ENCODE results near the gene CYB5D1. TPM values are rescaled to one million over a fixed set of nuclear protein-coding genes. Genes with fewer than 3 reads are reported as not detected.

The CYB5D1 gene
- polyA plus RNA-seq, 1 donor (not counting 4 experiments of a cell fraction or from before 2014, with no cell fraction given) = 14.8 TPM

DNA sequence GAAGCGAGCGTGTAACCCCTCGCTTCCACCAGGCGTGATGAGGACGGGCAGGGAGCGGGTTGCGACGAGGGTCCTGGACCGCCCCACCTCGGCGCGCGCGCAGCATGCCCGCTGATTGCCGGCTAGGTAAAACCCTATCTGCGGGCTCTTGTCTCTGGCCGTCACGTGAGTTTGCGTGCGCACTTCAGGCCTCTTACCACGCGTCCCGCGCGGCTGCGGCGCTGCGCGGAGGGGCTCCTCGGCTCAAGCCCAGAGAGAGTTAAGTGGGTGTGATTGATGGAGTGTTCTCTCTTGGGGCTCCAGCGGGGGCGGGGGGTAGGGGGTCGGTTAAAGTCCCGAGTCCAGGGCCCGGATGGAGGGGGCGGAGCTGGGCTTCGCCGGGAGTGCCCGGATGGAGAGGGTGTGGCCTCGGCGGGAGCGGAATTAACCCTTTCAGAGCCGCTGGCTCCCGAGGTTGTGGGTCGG lies 15.9 kb upstream of the CYB5D1 start:
- Histone ChIP-seq H2AFZ (ENCODE audit: control insufficient read depth, low read length) (peak overlapping the region; percentile 67), H4K20me1 (ENCODE audit: control insufficient read depth, extremely low read depth, insufficient read depth, low read length) (peaks cover 3% of the 10 kb centered on the region), H3K79me2 (ENCODE audit: control insufficient read depth, insufficient read depth, low read length) (peaks cover 28% of the 10 kb centered on the region), H3K36me3 (ENCODE audit: control insufficient read depth in 2 of 2, extremely low read depth in 1 of 2, insufficient read depth in 2 of 2, low read length in 2 of 2) (peaks cover 9 to 13% of the 10 kb centered on the region in 2 experiments), H3K9me3 (ENCODE audit: control insufficient read depth, low read depth, low read length) (no peaks in the 10 kb centered on the region), H3K9ac (ENCODE audit: control insufficient read depth, extremely low read depth, insufficient read depth, low read length) (peak overlapping the region; percentile 99), H3K4me1 (ENCODE audit: control insufficient read depth, extremely low read depth, insufficient read depth, low read length) (peaks cover 53% of the 10 kb centered on the region), H3K9me1 (ENCODE audit: control insufficient read depth, extremely low read depth, insufficient read depth, low read length) (no peaks in the 10 kb centered on the region), H3K27me3 (ENCODE audit: control insufficient read depth, extremely low read depth, insufficient read depth, low read length) (no peaks in the 10 kb centered on the region), H3K4me3 (ENCODE audit: control insufficient read depth in 2 of 3, extremely low read depth in 1 of 3, insufficient read depth in 2 of 3, low read depth in 1 of 3, low read length in 3 of 3) (peak overlapping the region; percentile 67 to 98 (median 97)), H3K4me2 (ENCODE audit: control insufficient read depth, extremely low read depth, insufficient read depth, low read depth, low read length) (peak overlapping the region; percentile 99), H3K27ac (ENCODE audit: control insufficient read depth, insufficient read depth, low read length) (peak overlapping the region; percentile 99)
- no peak for DNase-seq (ENCODE audit: low read depth, low spot score)
- TF ChIP-seq, protein P1, sequence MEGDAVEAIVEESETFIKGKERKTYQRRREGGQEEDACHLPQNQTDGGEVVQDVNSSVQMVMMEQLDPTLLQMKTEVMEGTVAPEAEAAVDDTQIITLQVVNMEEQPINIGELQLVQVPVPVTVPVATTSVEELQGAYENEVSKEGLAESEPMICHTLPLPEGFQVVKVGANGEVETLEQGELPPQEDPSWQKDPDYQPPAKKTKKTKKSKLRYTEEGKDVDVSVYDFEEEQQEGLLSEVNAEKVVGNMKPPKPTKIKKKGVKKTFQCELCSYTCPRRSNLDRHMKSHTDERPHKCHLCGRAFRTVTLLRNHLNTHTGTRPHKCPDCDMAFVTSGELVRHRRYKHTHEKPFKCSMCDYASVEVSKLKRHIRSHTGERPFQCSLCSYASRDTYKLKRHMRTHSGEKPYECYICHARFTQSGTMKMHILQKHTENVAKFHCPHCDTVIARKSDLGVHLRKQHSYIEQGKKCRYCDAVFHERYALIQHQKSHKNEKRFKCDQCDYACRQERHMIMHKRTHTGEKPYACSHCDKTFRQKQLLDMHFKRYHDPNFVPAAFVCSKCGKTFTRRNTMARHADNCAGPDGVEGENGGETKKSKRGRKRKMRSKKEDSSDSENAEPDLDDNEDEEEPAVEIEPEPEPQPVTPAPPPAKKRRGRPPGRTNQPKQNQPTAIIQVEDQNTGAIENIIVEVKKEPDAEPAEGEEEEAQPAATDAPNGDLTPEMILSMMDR (optimal IDR thresholded peaks at IDR 0.05 in 1 of 3, IDR thresholded peaks at IDR 0.05 in 1 of 3, conservative IDR thresholded peaks at IDR 0.05 in 1 of 3; ENCODE audit: extremely low read depth in 1 of 3, insufficient read depth in 2 of 3, low read length in 3 of 3) = no peak
- TF ChIP-seq EZH2 (IDR thresholded peaks at IDR 0.05; ENCODE audit: low read length) = no peak
- dilution Hi-C loops (cut with MboI; ENCODE audit: extremely low pct_ligation_motif_present, low sequenced_read_pairs) = no loop called here
- FAIRE-seq = peak; percentile 39

DNA sequence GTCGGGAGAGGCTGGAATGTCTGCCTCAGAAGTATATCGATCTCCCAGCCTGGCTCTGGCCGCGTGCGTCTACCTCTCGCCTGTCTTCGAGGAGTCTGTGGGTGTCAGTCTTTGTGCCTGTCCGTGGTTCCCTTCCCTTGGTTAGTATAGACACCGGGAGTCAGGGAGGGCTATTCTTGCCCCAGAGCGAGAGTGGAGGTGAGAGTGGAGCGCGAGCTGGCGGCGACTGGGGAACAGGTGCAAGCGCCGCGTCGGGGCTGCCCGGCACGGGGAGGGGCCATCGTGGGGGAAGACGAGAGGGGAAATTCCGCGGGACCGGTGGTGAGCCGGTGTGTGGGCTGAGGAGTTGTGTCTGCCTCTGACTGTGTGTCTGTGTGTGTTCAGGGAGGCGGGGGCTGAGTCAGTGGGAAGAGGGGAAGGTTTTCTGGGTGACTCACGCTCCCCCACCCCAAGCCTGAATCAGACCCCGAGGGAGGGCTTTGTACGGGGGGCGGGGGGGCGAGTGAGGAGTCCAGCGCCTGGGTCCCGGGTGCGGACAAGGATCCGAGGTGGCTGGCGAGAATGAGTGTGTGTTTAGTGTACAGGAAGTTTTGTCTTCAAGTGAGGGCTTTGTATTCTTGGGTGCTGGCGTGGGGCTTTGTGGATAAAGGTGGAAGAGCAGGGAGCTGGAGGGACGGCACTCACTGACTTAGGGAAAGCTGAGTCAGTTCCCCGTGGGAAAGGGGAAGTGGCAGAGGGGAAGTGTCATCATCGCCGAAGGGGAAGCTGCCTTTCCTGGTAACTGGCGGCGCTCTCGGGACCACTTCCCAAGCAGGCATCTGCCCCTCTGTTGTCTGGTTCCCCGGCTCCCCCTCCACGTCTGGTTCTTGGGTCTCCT lies 15.2 kb upstream of the CYB5D1 start:
- DNase-seq (ENCODE audit: low read depth, low spot score) = peak; percentile 79
- H4K20me1 ChIP-seq (ENCODE audit: control insufficient read depth, extremely low read depth, insufficient read depth, low read length) = peaks cover 3% of the 10 kb centered on the region
- H2AFZ ChIP-seq (ENCODE audit: control insufficient read depth, low read length) = peak overlapping the region; percentile 33
- dilution Hi-C loops (cut with MboI; ENCODE audit: extremely low pct_ligation_motif_present, low sequenced_read_pairs) = no loop called here
- H3K9me3 ChIP-seq (ENCODE audit: control insufficient read depth, low read depth, low read length) = no peaks in the 10 kb centered on the region
- peak overlapping the region; percentile 67 to 98 (median 97) for H3K4me3 ChIP-seq (ENCODE audit: control insufficient read depth in 2 of 3, extremely low read depth in 1 of 3, insufficient read depth in 2 of 3, low read depth in 1 of 3, low read length in 3 of 3)
- peaks cover 30% of the 10 kb centered on the region for H3K79me2 ChIP-seq (ENCODE audit: control insufficient read depth, insufficient read depth, low read length)
- H3K4me2 ChIP-seq (ENCODE audit: control insufficient read depth, extremely low read depth, insufficient read depth, low read depth, low read length) = peak overlapping the region; percentile 99
- peak overlapping the region; percentile 99 for H3K9ac ChIP-seq (ENCODE audit: control insufficient read depth, extremely low read depth, insufficient read depth, low read length)
- peaks cover 11 to 13% of the 10 kb centered on the region in 2 experiments for H3K36me3 ChIP-seq (ENCODE audit: control insufficient read depth in 2 of 2, extremely low read depth in 1 of 2, insufficient read depth in 2 of 2, low read length in 2 of 2)
- H3K9me1 ChIP-seq (ENCODE audit: control insufficient read depth, extremely low read depth, insufficient read depth, low read length) = no peaks in the 10 kb centered on the region
- no peaks in the 10 kb centered on the region for H3K27me3 ChIP-seq (ENCODE audit: control insufficient read depth, extremely low read depth, insufficient read depth, low read length)
- TF ChIP-seq, protein P1 (optimal IDR thresholded peaks at IDR 0.05 in 1 of 3, IDR thresholded peaks at IDR 0.05 in 1 of 3, conservative IDR thresholded peaks at IDR 0.05 in 1 of 3; ENCODE audit: extremely low read depth in 1 of 3, insufficient read depth in 2 of 3, low read length in 3 of 3) = peak in 1 of 3 experiments; percentile 38
- no peak for TF ChIP-seq EZH2 (IDR thresholded peaks at IDR 0.05; ENCODE audit: low read length)
- H3K4me1 ChIP-seq (ENCODE audit: control insufficient read depth, extremely low read depth, insufficient read depth, low read length) = peaks cover 47% of the 10 kb centered on the region
- H3K27ac ChIP-seq (ENCODE audit: control insufficient read depth, insufficient read depth, low read length) = peak overlapping the region; percentile 99
- peak; percentile 76 for FAIRE-seq
